Stimulated activated CD4-positive, alpha-beta T cell treated with anti-CD3 and anti-CD28 coated beads, Interleukin-2, amount 100 ng/mL, for 24 hours (primary cell): ENCODE results near the gene MRPL50.

Experiments
- DNase-seq, 2 donors: peaks; one replicate each; pipeline ENCODE4 v3.0.0-alpha.2; 2020

Gene MRPL50

DNA sequence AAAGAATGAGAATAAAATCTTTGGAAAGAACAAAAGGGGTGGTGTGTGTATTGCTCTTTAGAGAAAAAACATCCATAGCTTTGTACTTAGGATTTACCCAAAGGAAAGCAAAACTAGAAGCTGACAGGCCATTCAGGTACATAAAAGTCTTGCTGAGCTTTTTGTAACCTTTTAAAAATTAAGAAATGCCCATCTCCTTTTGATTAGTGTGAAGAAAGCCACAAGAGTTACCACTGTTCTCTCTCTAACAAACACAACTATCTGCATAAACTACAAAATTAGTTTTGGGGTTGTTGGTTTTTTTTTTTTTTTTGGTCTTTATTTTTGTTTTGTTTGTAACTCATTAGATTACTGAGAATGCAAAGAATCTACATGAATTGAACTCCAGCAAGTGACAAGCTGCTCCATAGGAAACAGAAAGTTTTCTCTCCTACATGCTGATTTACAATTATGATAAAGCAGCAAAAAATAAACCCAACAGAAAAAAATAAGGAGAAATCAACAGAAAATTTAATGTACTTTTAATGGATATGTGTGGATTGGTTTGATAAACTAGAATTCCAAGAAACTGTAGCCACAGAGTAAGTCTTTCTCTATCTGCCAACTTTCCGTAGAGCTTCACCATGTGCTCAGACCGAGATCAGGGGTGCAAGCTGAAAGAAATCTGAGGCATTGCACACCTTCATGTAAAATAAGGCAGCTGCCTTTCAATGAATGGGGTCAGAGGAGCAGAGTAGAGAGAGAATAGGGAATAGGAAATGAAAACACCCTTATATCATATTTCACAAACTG is 25.9 kb downstream of the MRPL50 start:
- DNase-seq, result no peak

GRCh38 chr9:101371813-101372212 is 26.6 kb downstream of the MRPL50 start:
- DNase-seq, result no peak

- DNase-seq, result no peak
Observed at GRCh38 chr9:101369884-101370531, 28.4 kb downstream of the MRPL50 start.

GRCh38 chr9:101369286-101369685 is 29.1 kb downstream of the MRPL50 start:
- no peak for DNase-seq

- DNase-seq, result no peak
Observed at GRCh38 chr9:101367323-101367722, 31.1 kb downstream of the MRPL50 start.

DNA sequence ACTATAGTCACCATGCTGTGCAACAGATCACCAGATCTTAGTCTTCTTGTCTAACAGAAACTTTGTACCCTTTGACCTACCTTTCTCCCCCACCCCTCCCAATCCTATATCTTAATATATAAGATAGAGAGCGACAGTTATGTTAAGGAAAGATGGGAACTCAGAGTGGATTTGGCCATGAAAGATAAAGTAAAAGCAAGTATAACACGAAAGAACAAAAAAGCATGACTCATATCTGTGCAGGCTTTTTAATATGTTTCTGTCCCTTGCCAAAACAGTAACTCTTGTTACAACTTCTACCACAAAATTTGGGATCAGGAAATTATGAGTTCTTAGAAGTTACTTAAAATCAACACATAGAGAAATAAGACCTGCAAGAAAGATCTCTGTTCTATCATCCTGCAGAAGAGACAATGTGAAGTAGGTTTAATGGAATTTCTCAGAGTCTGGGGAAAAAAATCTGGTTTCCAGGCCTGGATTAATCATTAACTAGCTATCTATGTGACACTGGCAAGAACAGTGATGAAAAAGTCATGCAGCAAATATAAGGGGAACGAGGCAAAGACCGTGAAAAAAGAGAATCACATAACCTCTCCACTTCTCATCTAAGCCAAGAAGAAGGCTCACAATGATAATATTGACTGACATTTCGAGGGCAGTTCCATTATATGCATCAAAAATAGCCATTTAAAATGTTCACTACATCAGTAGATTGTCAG is 32.2 kb downstream of the MRPL50 start:
- no peak for DNase-seq

- no peak for DNase-seq
Observed at GRCh38 chr9:101365181-101365580, 33.2 kb downstream of the MRPL50 start.

DNA sequence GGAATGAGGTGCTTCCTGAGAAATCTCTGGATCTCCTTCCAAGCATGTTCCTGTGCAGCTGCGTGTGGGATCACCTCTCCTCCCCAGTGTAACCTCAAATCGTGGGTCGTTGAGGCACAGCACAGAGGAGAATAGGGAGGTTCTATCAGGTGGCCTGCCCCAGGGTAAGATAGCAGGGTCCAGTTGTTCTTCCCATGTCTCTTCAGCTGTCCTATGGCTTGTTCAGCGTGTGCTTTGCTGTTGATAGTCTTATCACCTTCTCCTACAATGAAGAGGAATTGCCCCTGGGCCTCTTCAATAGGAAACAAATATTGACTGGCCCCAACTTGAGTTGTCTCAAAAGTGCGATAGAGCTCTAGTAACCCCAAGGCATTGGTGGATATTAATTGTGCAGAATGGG is 36.0 kb downstream of the MRPL50 start:
- DNase-seq, result no peak

DNA sequence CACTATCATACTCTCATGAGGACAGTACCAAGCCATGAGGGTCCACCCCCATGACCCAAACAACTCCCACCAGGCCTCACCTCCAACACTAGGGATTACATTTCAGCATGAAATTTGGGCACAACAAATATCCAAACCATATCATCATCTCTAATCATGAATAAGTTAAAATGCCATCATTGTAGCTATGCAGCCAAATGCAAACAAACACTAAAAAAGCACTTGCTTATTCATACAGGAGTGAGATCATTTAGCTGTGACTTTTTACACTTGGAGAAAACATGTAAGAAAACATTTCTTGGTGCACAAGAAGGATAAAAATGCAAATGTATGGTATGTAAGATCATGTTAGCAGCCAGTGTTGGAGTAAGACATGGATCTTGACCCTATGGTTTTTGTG is 37.8 kb downstream of the MRPL50 start:
- no peak for DNase-seq

- no peak for DNase-seq
Observed at GRCh38 chr9:101359679-101360078, 38.7 kb downstream of the MRPL50 start.

- no peak for DNase-seq
Observed at GRCh38 chr9:101356619-101357018, 41.8 kb downstream of the MRPL50 start.

DNA sequence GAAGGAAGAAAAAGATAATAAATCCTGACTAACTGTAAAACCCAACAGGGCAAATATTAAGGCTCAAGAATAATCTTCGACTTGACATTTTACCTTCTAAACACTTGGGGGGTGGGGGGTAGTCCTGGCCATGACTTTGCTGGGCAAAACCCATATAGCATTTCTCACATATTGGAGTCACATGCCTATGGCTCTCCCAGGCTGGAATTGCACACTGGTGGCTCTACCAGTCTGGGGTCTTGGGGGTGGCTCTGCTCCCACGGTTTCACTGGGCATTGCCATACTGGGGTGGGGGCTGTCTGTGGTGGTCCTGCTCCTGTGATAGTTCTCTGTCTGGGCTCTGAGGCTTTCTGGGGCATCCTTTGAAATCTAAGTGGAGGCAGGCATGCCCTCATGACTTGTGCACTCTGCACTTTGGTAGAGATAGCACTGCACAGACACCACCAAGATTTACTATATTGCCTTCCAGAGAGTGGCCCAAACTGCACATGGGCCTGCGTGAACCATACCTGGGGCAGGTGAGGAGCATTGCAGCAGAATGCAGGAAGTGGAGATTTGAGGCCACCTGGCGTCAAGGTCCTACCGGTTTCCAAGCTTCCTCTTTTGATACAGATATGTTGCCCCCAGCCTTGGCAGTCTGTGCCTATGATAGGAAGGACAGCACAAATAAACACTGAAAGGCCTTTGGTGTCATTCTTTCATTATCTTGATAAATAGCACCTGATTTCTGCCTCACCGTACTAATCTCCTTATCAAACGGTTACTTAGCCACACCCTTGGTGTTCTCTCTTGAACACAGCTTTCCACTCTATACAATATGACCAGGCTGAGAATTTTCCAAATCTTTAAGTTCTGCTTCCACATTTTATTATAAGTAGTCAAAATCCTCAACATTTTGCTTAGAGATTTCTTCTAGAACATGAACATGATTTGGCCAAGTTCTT is 43.4 kb downstream of the MRPL50 start:
- no peak for DNase-seq

GRCh38 chr9:101354143-101354764 is 44.2 kb downstream of the MRPL50 start:
- no peak for DNase-seq

GRCh38 chr9:101353683-101354082 is 44.7 kb downstream of the MRPL50 start:
- DNase-seq, result no peak

DNA sequence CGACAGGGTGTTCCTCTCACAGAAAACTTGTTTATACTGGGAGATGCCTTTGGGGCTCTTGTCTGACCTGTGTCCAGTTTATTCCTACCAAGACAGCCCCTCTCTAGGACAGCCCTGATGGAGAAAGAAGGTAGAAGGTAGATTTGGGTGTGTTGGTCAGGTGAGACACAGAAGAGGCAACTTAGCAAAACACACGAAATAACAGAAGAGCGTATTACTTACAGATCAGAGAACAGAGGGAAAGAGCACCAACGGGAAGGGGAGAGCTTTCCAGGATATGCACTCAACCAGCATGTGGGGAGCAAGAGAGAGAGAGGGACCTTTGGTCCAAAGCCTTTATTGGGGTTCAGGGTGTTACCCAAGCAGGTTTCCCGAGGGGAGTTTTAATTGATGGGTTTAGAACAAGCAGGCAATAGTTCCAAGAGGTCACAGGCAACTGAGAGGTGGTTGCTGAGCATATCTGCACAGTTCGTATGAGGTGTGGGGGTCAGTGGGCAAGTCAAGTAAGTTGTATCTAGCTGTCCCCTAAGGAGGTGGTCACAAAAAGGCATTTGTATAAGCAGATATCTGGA is 45.4 kb downstream of the MRPL50 start:
- no peak for DNase-seq

DNA sequence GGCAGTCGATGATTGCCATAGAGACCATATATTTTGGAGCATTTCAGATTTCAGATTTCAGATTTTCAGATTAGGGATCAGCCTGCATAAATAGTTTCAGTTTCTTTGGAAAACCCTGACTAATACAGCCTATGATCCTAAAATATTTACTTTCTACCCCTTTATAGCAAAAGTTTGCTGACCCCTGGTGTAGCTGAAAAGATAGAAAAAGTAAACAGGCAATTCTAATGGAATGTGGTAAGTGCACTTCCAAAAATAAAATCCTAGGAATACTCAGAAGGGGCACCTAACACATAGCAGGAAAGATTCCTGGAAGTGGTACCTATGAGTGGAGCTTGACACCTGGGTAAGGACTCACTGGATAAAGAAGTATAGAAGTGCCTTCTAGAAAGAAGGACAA is 48.1 kb downstream of the MRPL50 start:
- DNase-seq, result no peak

DNA sequence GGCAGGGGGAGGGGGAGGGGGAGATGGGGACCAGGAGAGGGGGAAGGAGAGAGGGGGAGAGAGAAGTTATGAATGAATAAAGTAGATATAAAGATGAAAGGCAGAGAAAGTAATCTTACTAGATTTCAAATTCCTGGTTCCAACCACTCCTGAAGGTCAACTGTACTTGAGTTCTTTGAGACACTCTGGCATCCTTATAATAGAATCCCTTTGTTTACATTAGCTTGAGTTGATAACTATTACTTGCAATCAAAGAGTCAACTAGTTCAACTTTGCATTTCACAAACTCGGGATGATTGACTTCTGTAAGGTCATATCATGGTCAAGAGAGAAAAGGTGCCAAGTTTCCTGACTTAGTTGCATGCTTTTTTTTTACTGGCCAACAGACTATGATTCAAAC is 55.8 kb downstream of the MRPL50 start:
- no peak for DNase-seq

GRCh38 chr9:101341958-101342357 is 56.5 kb downstream of the MRPL50 start:
- DNase-seq, result no peak
